T-cell (primary cell): Measurements from ENCODE around the gene LRIT1. TPM values are rescaled to one million over a fixed set of nuclear protein-coding genes. Genes with fewer than 3 reads are reported as not detected.
"Not testable (repeated sequence)": the region's sequence is repeated elsewhere in the genome, so short reads cannot be mapped to it uniquely, and the experiment has no call there.

Experiments used
- ATAC-seq, 4 experiments: fragments of 200-7000 bp in 3 of 4; fragments of 150-1000 bp in 1 of 4; cut with Tn5 transposase; replicated peaks in 1 of 4; 1 replicate in 3 of 4; 2 replicates in 1 of 4; pipeline ENCODE4 v1.10.0; 2021; ENCODE audit warnings: moderate library complexity in 3 of 4, mild to moderate bottlenecking in 2 of 4, moderate number of reproducible peaks in 1 of 4
- CTCF ChIA-PET, 2 donors: fragments of 300-600 bp; sonication (Branson Sonifier 250); formaldehyde crosslinking; loops; one replicate each; lab custom pipeline; 2022; ENCODE audit warnings: antibody characterized with exemption in 2 of 2; lab: Charles Lee
- POLR2A ChIA-PET, 2 donors: fragments of 300-600 bp; sonication (Branson Sonifier 250); formaldehyde crosslinking; loops; one replicate each; lab custom pipeline; 2022; ENCODE audit warnings: antibody characterized with exemption in 2 of 2; lab: Charles Lee
- DNase-seq, 35 experiments: peaks; one replicate each; pipeline versions ENCODE4 v3.0.0 to v3.0.0-alpha.2; 2013 to 2023
- H3K27ac ChIP-seq: one replicate; pipeline ENCODE4 v1.5.1; 2013; ENCODE audit warnings: low read length
- H3K27me3 ChIP-seq, 2 experiments: replicated peaks in 1 of 2; 1 replicate in 1 of 2; 2 replicates in 1 of 2; pipeline versions ENCODE4 v1.6.1 to v1.7.0; 2013; ENCODE audit warnings: low read length in 1 of 2, mixed read lengths in 1 of 2; ENCODE audit not compliant: control insufficient read depth in 2 of 2, insufficient read depth in 2 of 2; ENCODE audit errors: extremely low read depth in 1 of 2
- H3K36me3 ChIP-seq, 2 donors: 1 replicate in 1 of 2; 2 replicates in 1 of 2; pipeline versions ENCODE4 v1.6.1 to v1.7.0; 2013; ENCODE audit warnings: low read length in 1 of 2; ENCODE audit not compliant: control insufficient read depth in 2 of 2, insufficient read depth in 1 of 2; ENCODE audit errors: extremely low read depth in 1 of 2
- H3K4me1 ChIP-seq, 2 experiments: 1 replicate in 1 of 2; 2 replicates in 1 of 2; pipeline versions ENCODE4 v1.6.1 to v1.7.0; 2013; ENCODE audit warnings: low read length in 2 of 2, mixed read lengths in 1 of 2; ENCODE audit not compliant: insufficient read depth in 2 of 2, control insufficient read depth in 1 of 2; ENCODE audit errors: extremely low read depth in 1 of 2
- H3K4me3 ChIP-seq, 2 donors: 1 replicate in 1 of 2; 2 replicates in 1 of 2; pipeline versions ENCODE4 v1.5.1 to v1.7.0; 2013; ENCODE audit warnings: mild to moderate bottlenecking in 2 of 2, low read length in 1 of 2, moderate library complexity in 1 of 2; ENCODE audit not compliant: control insufficient read depth in 1 of 2; ENCODE audit errors: extremely low read depth in 1 of 2
- H3K9me3 ChIP-seq: 2 replicates; pipeline ENCODE4 v1.7.0; 2013
- H3K27ac Mint-ChIP-seq, 2 donors: one replicate each; pipeline ENCODE4 v1.8.0; 2020 to 2021; ENCODE audit warnings: mild to moderate bottlenecking in 2 of 2, mixed read lengths in 2 of 2
- H3K27me3 Mint-ChIP-seq, 2 donors: one replicate each; pipeline ENCODE4 v1.8.0; 2021 to 2022; ENCODE audit warnings: mixed read lengths in 2 of 2
- H3K36me3 Mint-ChIP-seq: one replicate; pipeline ENCODE4 v1.8.0; 2021; ENCODE audit warnings: mixed read lengths
- H3K4me1 Mint-ChIP-seq, 3 donors: one replicate each; pipeline ENCODE4 v1.8.0; 2020 to 2022; ENCODE audit warnings: mixed read lengths in 3 of 3, mild to moderate bottlenecking in 1 of 3
- H3K4me3 Mint-ChIP-seq, 3 donors: one replicate each; pipeline ENCODE4 v1.8.0; 2020 to 2022; ENCODE audit warnings: mild to moderate bottlenecking in 3 of 3, mixed read lengths in 3 of 3, moderate library complexity in 3 of 3
- H3K9me3 Mint-ChIP-seq, 3 donors: one replicate each; pipeline ENCODE4 v1.8.0; 2020 to 2022; ENCODE audit warnings: mixed read lengths in 3 of 3
- WGBS: methylation state at CpG from one replicate; pipeline ENCODE4 v1.1.5; 2013; ENCODE audit warnings: missing lambda C conversion rate; ENCODE audit not compliant: insufficient coverage; 5-methylcytosine and 5-hydroxymethylcytosine counted together
- total RNA-seq, 35 experiments: library from RNA in 6 of 35; stranded (reverse) in 6 of 35; fragments of 120-200 nt in 1 of 35; gene quantifications; one replicate each; pipeline versions ENCODE4 v1.2.1 to v1.2.4 and lab custom pipeline; 2013 to 2026

The LRIT1 gene
- total RNA-seq (not detected), total RNA-seq (lab: John Stamatoyannopoulos, UW) (0 to 0.07 (median 0) reads per million in 29 experiments)
- not detected for total RNA-seq (2013)

GRCh38 chr10:84241185-84241790 lies at the start of gene LRIT1:
TSS of gene LRIT1 (minus strand) at chr10:84241546. CDS start at chr10:84241439, 107 bp downstream.
- Histone ChIP-seq H3K27me3 (peaks cover 0 to 11% of the 10 kb centered on the region in 2 experiments), H3K4me3 (no peak within 1 kb of the TSS), H3K9me3 (no peaks in the 10 kb centered on the region), H3K4me1 (no peaks in the 10 kb centered on the region), H3K36me3 (no peaks in the 10 kb centered on the region), H3K27ac (no peak within 1 kb of the TSS)
- no peak within 1 kb of the TSS for H3K4me3 Mint-ChIP-seq
- no peaks in the 10 kb centered on the region for H3K36me3 Mint-ChIP-seq
- DNase-seq = no peak
- ChIA-PET CTCF (no interaction called here), POLR2A (no interaction called here)
- no peaks in the 10 kb centered on the region for H3K4me1 Mint-ChIP-seq
- no peak for ATAC-seq
- H3K27me3 Mint-ChIP-seq = peaks cover 8 to 12% of the 10 kb centered on the region in 2 donors
- 85% methylated on average over 5 of the region's 13 CpGs for WGBS
- no peaks in the 10 kb centered on the region for H3K9me3 Mint-ChIP-seq
- no peak within 1 kb of the TSS for H3K27ac Mint-ChIP-seq

GRCh38 chr10:84290235-84290634 lies 48.9 kb upstream of the LRIT1 start:
- Histone ChIP-seq H3K36me3 (no peaks in the 10 kb centered on the region), H3K4me1 (no peaks in the 10 kb centered on the region), H3K9me3 (no peaks in the 10 kb centered on the region), H3K4me3 (no peak overlapping the region), H3K27me3 (peaks cover 0 to 2% of the 10 kb centered on the region in 2 experiments), H3K27ac (no peak overlapping the region)
- H3K9me3 Mint-ChIP-seq = no peaks in the 10 kb centered on the region
- H3K4me3 Mint-ChIP-seq = no peak overlapping the region
- DNase-seq (no peak), ATAC-seq (no peak)
- POLR2A ChIA-PET = no interaction called here
- peaks cover 0 to 8% of the 10 kb centered on the region in 2 donors for H3K27me3 Mint-ChIP-seq
- WGBS = 70% methylated on average over 3 of the region's 3 CpGs
- H3K27ac Mint-ChIP-seq = no peak overlapping the region
- CTCF ChIA-PET = no interaction called here
- peaks cover 7 to 8% (median 7%) of the 10 kb centered on the region in 3 donors for H3K4me1 Mint-ChIP-seq
- H3K36me3 Mint-ChIP-seq = no peaks in the 10 kb centered on the region

GRCh38 chr10:84289521-84290200 lies 48.3 kb upstream of the LRIT1 start:
- Histone ChIP-seq H3K27ac (no peak overlapping the region), H3K9me3 (no peaks in the 10 kb centered on the region), H3K4me1 (no peaks in the 10 kb centered on the region), H3K36me3 (no peaks in the 10 kb centered on the region), H3K27me3 (peaks cover 0 to 2% of the 10 kb centered on the region in 2 experiments), H3K4me3 (no peak overlapping the region)
- no peak for ATAC-seq
- Mint-ChIP-seq H3K27me3 (peaks cover 0 to 8% of the 10 kb centered on the region in 2 donors), H3K36me3 (no peaks in the 10 kb centered on the region), H3K27ac (no peak overlapping the region), H3K4me3 (no peak overlapping the region), H3K4me1 (peaks cover 7 to 8% (median 7%) of the 10 kb centered on the region in 3 donors), H3K9me3 (no peaks in the 10 kb centered on the region)
- ChIA-PET CTCF (no interaction called here), POLR2A (no interaction called here)
- 100% methylated on average over 1 of the region's 1 CpG for WGBS
- no peak for DNase-seq

- Histone ChIP-seq H3K36me3 (no peaks in the 10 kb centered on the region), H3K9me3 (no peaks in the 10 kb centered on the region), H3K4me1 (no peaks in the 10 kb centered on the region), H3K4me3 (no peak overlapping the region), H3K27ac (no peak overlapping the region), H3K27me3 (peaks cover 0 to 2% of the 10 kb centered on the region in 2 experiments)
- Mint-ChIP-seq H3K4me3 (no peak overlapping the region), H3K27me3 (peaks cover 0 to 8% of the 10 kb centered on the region in 2 donors), H3K27ac (no peak overlapping the region), H3K9me3 (no peaks in the 10 kb centered on the region), H3K4me1 (no peaks in the 10 kb centered on the region), H3K36me3 (no peaks in the 10 kb centered on the region)
- no peak for ATAC-seq
- no CpG with 5 or more reads among the region's 1 CpG for WGBS
- ChIA-PET CTCF (no interaction called here), POLR2A (no interaction called here)
- no peak for DNase-seq
Observed at GRCh38 chr10:84288151-84288550, 46.8 kb upstream of the LRIT1 start.

- no peaks in the 10 kb centered on the region for H3K9me3 Mint-ChIP-seq
- ATAC-seq (no peak), DNase-seq (no peak)
- no peaks in the 10 kb centered on the region for H3K9me3 ChIP-seq
- POLR2A ChIA-PET = interaction anchor here in 1 of 2 donors (0.7 kb wide), 1 partner anchor 1350 kb away, joined by 4 read pairs; no protein-coding TSS in a partner anchor
- no peak overlapping the region for H3K27ac Mint-ChIP-seq
- H3K4me3 Mint-ChIP-seq = no peak overlapping the region
- H3K36me3 Mint-ChIP-seq = no peaks in the 10 kb centered on the region
- no peaks in the 10 kb centered on the region for H3K36me3 ChIP-seq
- peaks cover 0 to 2% of the 10 kb centered on the region in 2 experiments for H3K27me3 ChIP-seq
- no peaks in the 10 kb centered on the region for H3K4me1 Mint-ChIP-seq
- H3K27me3 Mint-ChIP-seq = peaks cover 0 to 8% of the 10 kb centered on the region in 2 donors
- no peaks in the 10 kb centered on the region for H3K4me1 ChIP-seq
- no peak overlapping the region for H3K27ac ChIP-seq
- no peak overlapping the region for H3K4me3 ChIP-seq
- CTCF ChIA-PET = interaction anchor here in 1 of 2 donors (0.6 kb wide), 1 partner anchor 265 kb away, joined by 3 read pairs; no protein-coding TSS in a partner anchor
Observed at GRCh38 chr10:84286695-84287094, 45.3 kb upstream of the LRIT1 start.

GRCh38 chr10:84279876-84280475 lies 38.6 kb upstream of the LRIT1 start:
- H3K9me3 Mint-ChIP-seq, H3K27ac Mint-ChIP-seq, H3K4me3 ChIP-seq, H3K4me1 Mint-ChIP-seq, H3K36me3 Mint-ChIP-seq, H3K27ac ChIP-seq, ATAC-seq, H3K9me3 ChIP-seq, DNase-seq, POLR2A ChIA-PET, H3K36me3 ChIP-seq, H3K4me1 ChIP-seq, H3K27me3 ChIP-seq: not testable (repeated sequence)
- Mint-ChIP-seq H3K4me3 (peak overlapping the region in 2 of 3 donors; percentile 6 to 29), H3K27me3 (peaks cover 19 to 27% of the 10 kb centered on the region in 2 donors)
- no CpG with 5 or more reads among the region's 31 CpGs for WGBS
- CTCF ChIA-PET = interaction anchor here in 1 of 2 donors (1.0 kb wide), 1 partner anchor 73 kb away, joined by 3 read pairs; no protein-coding TSS in a partner anchor
